Gastroesophageal sphincter (tissue), 4 donors: ENCODE data around the gene SVIP. TPM values are rescaled to one million over a fixed set of nuclear protein-coding genes. Genes with fewer than 3 reads are reported as not detected.

Source experiments
- ATAC-seq: fragments of 150-250 bp; one replicate; pipeline ENCODE4 v1.9.1; 2016; ENCODE audit warnings: mild to moderate bottlenecking, moderate library complexity
- H3K27ac ChIP-seq, 4 donors: fragments of 200-600 bp; sonication (generic) in 3 of 4; 1 replicate in 3 of 4; 2 replicates in 1 of 4; pipeline ENCODE4 v1.5.1; 2016 to 2019
- H3K27me3 ChIP-seq: fragments of 200-600 bp; sonication (generic); one replicate; pipeline ENCODE4 v1.5.1; 2019
- H3K36me3 ChIP-seq, 2 donors: fragments of 200-600 bp; sonication (generic); one replicate each; pipeline ENCODE4 v1.5.1; 2019; ENCODE audit warnings: control low read depth in 1 of 2
- H3K4me1 ChIP-seq, 3 donors: fragments of 200-600 bp; sonication (generic); 1 replicate in 2 of 3; 2 replicates in 1 of 3; pipeline ENCODE4 v1.5.1; 2016 to 2019; ENCODE audit warnings: control low read depth in 2 of 3
- H3K4me3 ChIP-seq, 2 donors: fragments of 200-600 bp; sonication (generic); one replicate each; pipeline ENCODE4 v1.5.1; 2019; ENCODE audit warnings: mild to moderate bottlenecking in 1 of 2, moderate library complexity in 1 of 2
- H3K9me3 ChIP-seq, 3 donors: fragments of 200-600 bp; sonication (generic); one replicate each; pipeline ENCODE4 v1.5.1; 2017 to 2019; ENCODE audit warnings: control low read depth in 2 of 3
- CTCF ChIP-seq, 4 experiments: fragments of 200-600 bp in 2 of 4; fragments of 450-650 bp in 2 of 4; sonication (generic) in 1 of 4; IDR thresholded peaks; one replicate each; pipeline ENCODE4 v1.5.1; 2017 to 2019; ENCODE audit warnings: antibody characterized with exemption in 4 of 4, mild to moderate bottlenecking in 2 of 4, moderate library complexity in 2 of 4
- EP300 ChIP-seq: sonication (generic); formaldehyde crosslinking; IDR thresholded peaks from one replicate; pipeline ENCODE4 v1.6.1; 2017; ENCODE audit warnings: antibody characterized with exemption, mild to moderate bottlenecking
- POLR2A ChIP-seq, 2 donors: fragments of 450-650 bp; IDR thresholded peaks; one replicate each; pipeline ENCODE4 v1.6.1; 2017; ENCODE audit warnings: antibody characterized with exemption in 2 of 2, mild to moderate bottlenecking in 2 of 2, moderate library complexity in 1 of 2
- POLR2AphosphoS5 ChIP-seq: sonication (generic); formaldehyde crosslinking; IDR thresholded peaks from one replicate; pipeline ENCODE4 v1.6.1; 2017; ENCODE audit warnings: antibody characterized with exemption
- WGBS, 2 donors: methylation state at CpG; one replicate each; pipeline ENCODE4 v1.1.5; 2018; ENCODE audit warnings: low coverage in 1 of 2; 5-methylcytosine and 5-hydroxymethylcytosine counted together
- total RNA-seq, 4 donors: library from RNA; depleted of rRNA; stranded (reverse); fragments of >200 nt; gene quantifications; one replicate each; pipeline ENCODE4 v1.1.0, GENCODE V29; 2016

Gene SVIP
- total RNA-seq, 4 donors from 2014 or later, result 11.3 to 29.1 (median 16.4) TPM

GRCh38 chr11:22832315-22833015 lies 2.9 kb upstream of the SVIP start:
- 57 to 65% methylated on average over 3 of the region's 3 CpGs for WGBS, 2 donors
- Histone ChIP-seq H3K27me3 (no peaks in the 10 kb centered on the region), H3K4me3 (no peak overlapping the region), H3K9me3 (no peaks in the 10 kb centered on the region), H3K27ac (no peak overlapping the region), H3K36me3 (no peaks in the 10 kb centered on the region), H3K4me1 (peaks cover 0 to 22% (median 7%) of the 10 kb centered on the region in 3 donors)
- ATAC-seq, result no peak
- TF ChIP-seq POLR2AphosphoS5, result no peak
- TF ChIP-seq CTCF (IDR thresholded peaks at IDR 0.05), result no peak
- no peak for TF ChIP-seq EP300
- TF ChIP-seq POLR2A (IDR thresholded peaks at IDR 0.05), result no peak

DNA sequence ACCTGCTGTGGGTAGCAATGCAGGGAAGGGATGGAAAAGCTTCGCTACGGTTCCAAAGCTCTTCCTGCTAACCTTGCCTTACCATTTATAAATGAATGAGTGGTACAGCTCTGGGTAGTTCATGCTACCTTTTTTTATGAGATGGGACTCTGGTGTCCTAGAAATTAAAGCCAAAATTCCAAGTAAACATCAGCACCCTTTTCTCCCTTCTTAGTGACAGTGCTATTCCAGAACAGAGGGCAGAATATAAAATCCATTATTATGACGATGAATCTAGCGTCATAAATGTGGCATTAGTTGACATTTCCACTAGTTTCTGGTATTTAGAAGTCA lies 447 bp upstream of the SVIP start:
- no peak for ATAC-seq
- no peaks in the 10 kb centered on the region for H3K9me3 ChIP-seq
- no peaks in the 10 kb centered on the region for H3K27me3 ChIP-seq
- H3K4me3 ChIP-seq, result peak overlapping the region; percentile 75 to 96
- H3K4me1 ChIP-seq, result peaks cover 0 to 24% (median 7%) of the 10 kb centered on the region in 3 donors
- 7 to 15% methylated on average over 2 to 4 of the region's 4 CpGs for WGBS, 2 donors
- peaks cover 0 to 17% of the 10 kb centered on the region in 2 donors for H3K36me3 ChIP-seq
- no peak for TF ChIP-seq CTCF (IDR thresholded peaks at IDR 0.05)
- TF ChIP-seq EP300, result no peak
- no peak for TF ChIP-seq POLR2AphosphoS5
- TF ChIP-seq POLR2A (IDR thresholded peaks at IDR 0.05), result no peak
- H3K27ac ChIP-seq, result peak overlapping the region in 3 of 4 donors; percentile 87 to 90 (median 88)

- Histone ChIP-seq H3K9me3 (no peaks in the 10 kb centered on the region), H3K4me3 (peak overlapping the region in 1 of 2 donors; percentile 75), H3K27me3 (no peaks in the 10 kb centered on the region), H3K36me3 (peaks cover 0 to 31% of the 10 kb centered on the region in 2 donors), H3K27ac (no peak overlapping the region), H3K4me1 (peaks cover 0 to 24% (median 7%) of the 10 kb centered on the region in 3 donors)
- ATAC-seq, result no peak
- 64 to 72% methylated on average over 6 of the region's 6 CpGs for WGBS, 2 donors
- TF ChIP-seq EP300, result no peak
- no peak for TF ChIP-seq CTCF (IDR thresholded peaks at IDR 0.05)
- TF ChIP-seq POLR2A (IDR thresholded peaks at IDR 0.05), result no peak
- TF ChIP-seq POLR2AphosphoS5, result no peak
Measured at GRCh38 chr11:22828373-22828772, 1.2 kb downstream of the SVIP start.

- ATAC-seq, result no peak
- 91 to 97% methylated on average over 2 of the region's 2 CpGs for WGBS, 2 donors
- no peak overlapping the region for H3K4me3 ChIP-seq
Measured at GRCh38 chr11:22822203-22822602, 7.4 kb downstream of the SVIP start.

More at GRCh38 chr11:22822203-22822602, 7.4 kb downstream of the SVIP start:
- no peaks in the 10 kb centered on the region for H3K9me3 ChIP-seq
- no peaks in the 10 kb centered on the region for H3K4me1 ChIP-seq
- no peaks in the 10 kb centered on the region for H3K27me3 ChIP-seq
- TF ChIP-seq EP300 (no peak), POLR2AphosphoS5 (no peak), POLR2A (IDR thresholded peaks at IDR 0.05) (no peak), CTCF (IDR thresholded peaks at IDR 0.05) (no peak)
- H3K27ac ChIP-seq, result no peak overlapping the region
- peaks cover 0 to 87% of the 10 kb centered on the region in 2 donors for H3K36me3 ChIP-seq
